ENCODE measurements around the gene REEP1. TPM values are rescaled to one million over a fixed set of nuclear protein-coding genes. Genes with fewer than 3 reads are reported as not detected.

REEP1 gene
- total RNA-seq, 1 donor from 2014 or later: 12.0 TPM

GRCh38 chr2:86375623-86376022 lies 38.2 kb upstream of the REEP1 start:
- Mint-ChIP-seq H3K4me3 (ENCODE audit: low read depth) (no peak overlapping the region), H3K27me3 (peaks cover 5% of the 10 kb centered on the region), H3K36me3 (ENCODE audit: insufficient read depth) (no peaks in the 10 kb centered on the region), H3K27ac (no peak overlapping the region), H3K9me3 (ENCODE audit: low read depth) (no peaks in the 10 kb centered on the region), H3K4me1 (ENCODE audit: low read depth) (peaks cover 3% of the 10 kb centered on the region)
- no peak for DNase-seq (ENCODE audit: low spot score, unreplicated experiment)
- TF ChIP-seq, protein P1, sequence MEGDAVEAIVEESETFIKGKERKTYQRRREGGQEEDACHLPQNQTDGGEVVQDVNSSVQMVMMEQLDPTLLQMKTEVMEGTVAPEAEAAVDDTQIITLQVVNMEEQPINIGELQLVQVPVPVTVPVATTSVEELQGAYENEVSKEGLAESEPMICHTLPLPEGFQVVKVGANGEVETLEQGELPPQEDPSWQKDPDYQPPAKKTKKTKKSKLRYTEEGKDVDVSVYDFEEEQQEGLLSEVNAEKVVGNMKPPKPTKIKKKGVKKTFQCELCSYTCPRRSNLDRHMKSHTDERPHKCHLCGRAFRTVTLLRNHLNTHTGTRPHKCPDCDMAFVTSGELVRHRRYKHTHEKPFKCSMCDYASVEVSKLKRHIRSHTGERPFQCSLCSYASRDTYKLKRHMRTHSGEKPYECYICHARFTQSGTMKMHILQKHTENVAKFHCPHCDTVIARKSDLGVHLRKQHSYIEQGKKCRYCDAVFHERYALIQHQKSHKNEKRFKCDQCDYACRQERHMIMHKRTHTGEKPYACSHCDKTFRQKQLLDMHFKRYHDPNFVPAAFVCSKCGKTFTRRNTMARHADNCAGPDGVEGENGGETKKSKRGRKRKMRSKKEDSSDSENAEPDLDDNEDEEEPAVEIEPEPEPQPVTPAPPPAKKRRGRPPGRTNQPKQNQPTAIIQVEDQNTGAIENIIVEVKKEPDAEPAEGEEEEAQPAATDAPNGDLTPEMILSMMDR (IDR thresholded peaks at IDR 0.05; ENCODE audit: unreplicated experiment): no peak

- TF ChIP-seq, protein P1 (IDR thresholded peaks at IDR 0.05; ENCODE audit: unreplicated experiment): peak; percentile 61
- H3K4me1 Mint-ChIP-seq (ENCODE audit: low read depth): peaks cover 6% of the 10 kb centered on the region
- DNase-seq (ENCODE audit: low spot score, unreplicated experiment): no peak
- H3K27me3 Mint-ChIP-seq: peaks cover 3% of the 10 kb centered on the region
- H3K4me3 Mint-ChIP-seq (ENCODE audit: low read depth): no peak overlapping the region
- H3K9me3 Mint-ChIP-seq (ENCODE audit: low read depth): no peaks in the 10 kb centered on the region
- no peaks in the 10 kb centered on the region for H3K36me3 Mint-ChIP-seq (ENCODE audit: insufficient read depth)
- no peak overlapping the region for H3K27ac Mint-ChIP-seq
These were observed 35.4 kb upstream of the REEP1 start for GRCh38 chr2:86372641-86373502.

DNA sequence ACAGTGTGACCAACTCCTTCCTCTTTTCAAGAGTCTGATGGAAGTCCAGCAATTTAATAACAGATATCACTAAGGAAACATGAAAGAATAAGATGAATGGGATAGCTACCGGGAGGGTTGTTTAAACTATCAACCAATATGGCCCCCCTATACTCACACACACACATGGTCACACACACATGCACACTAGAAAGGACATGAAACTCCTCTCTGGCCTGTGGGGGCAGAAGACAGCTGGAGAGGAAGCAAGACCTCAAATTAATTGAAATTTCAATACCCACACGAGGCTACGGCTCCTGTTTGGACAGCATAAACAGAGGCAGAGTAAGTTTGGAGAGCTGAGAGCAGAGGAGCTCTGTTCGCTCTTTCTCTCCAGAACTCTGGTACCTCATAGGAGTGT lies 34.7 kb upstream of the REEP1 start:
- H3K36me3 Mint-ChIP-seq (ENCODE audit: insufficient read depth): no peaks in the 10 kb centered on the region
- no peaks in the 10 kb centered on the region for H3K9me3 Mint-ChIP-seq (ENCODE audit: low read depth)
- peaks cover 11% of the 10 kb centered on the region for H3K4me1 Mint-ChIP-seq (ENCODE audit: low read depth)
- DNase-seq (ENCODE audit: low spot score, unreplicated experiment): no peak
- H3K27ac Mint-ChIP-seq: no peak overlapping the region
- TF ChIP-seq, protein P1 (IDR thresholded peaks at IDR 0.05; ENCODE audit: unreplicated experiment): no peak
- no peak overlapping the region for H3K4me3 Mint-ChIP-seq (ENCODE audit: low read depth)
- peaks cover 3% of the 10 kb centered on the region for H3K27me3 Mint-ChIP-seq

DNA sequence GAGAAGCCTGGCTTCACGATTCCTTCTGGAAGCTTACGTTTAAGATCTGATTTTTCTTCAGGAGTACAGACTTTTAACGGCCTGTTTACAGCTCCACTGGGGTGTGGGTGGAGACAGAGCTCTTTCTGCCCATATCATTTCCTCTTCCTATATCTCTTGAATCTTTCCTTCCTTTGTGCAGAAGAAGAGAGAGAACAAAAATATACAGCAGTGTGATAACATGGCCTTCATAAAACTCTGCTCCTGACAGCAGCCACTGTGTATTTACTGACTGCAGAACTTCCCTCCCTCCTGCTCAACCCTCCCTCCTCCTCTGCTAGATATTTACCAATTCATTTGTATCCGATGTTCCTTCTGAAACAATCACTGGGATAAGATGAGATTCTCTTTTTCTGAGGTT lies 34.1 kb upstream of the REEP1 start:
- H3K36me3 Mint-ChIP-seq (ENCODE audit: insufficient read depth): no peaks in the 10 kb centered on the region
- H3K4me3 Mint-ChIP-seq (ENCODE audit: low read depth): no peak overlapping the region
- peaks cover 3% of the 10 kb centered on the region for H3K27me3 Mint-ChIP-seq
- H3K27ac Mint-ChIP-seq: no peak overlapping the region
- TF ChIP-seq, protein P1 (IDR thresholded peaks at IDR 0.05; ENCODE audit: unreplicated experiment): no peak
- no peak for DNase-seq (ENCODE audit: low spot score, unreplicated experiment)
- no peaks in the 10 kb centered on the region for H3K9me3 Mint-ChIP-seq (ENCODE audit: low read depth)
- peaks cover 15% of the 10 kb centered on the region for H3K4me1 Mint-ChIP-seq (ENCODE audit: low read depth)

GRCh38 chr2:86370579-86370978 lies 33.2 kb upstream of the REEP1 start:
- Mint-ChIP-seq H3K4me3 (ENCODE audit: low read depth) (no peak overlapping the region), H3K27me3 (peaks cover 3% of the 10 kb centered on the region), H3K36me3 (ENCODE audit: insufficient read depth) (no peaks in the 10 kb centered on the region), H3K27ac (no peak overlapping the region), H3K4me1 (ENCODE audit: low read depth) (peaks cover 15% of the 10 kb centered on the region), H3K9me3 (ENCODE audit: low read depth) (no peaks in the 10 kb centered on the region)
- no peak for DNase-seq (ENCODE audit: low spot score, unreplicated experiment)
- TF ChIP-seq, protein P1 (IDR thresholded peaks at IDR 0.05; ENCODE audit: unreplicated experiment): no peak
